Astrocyte of the cerebellum (primary cell): ENCODE data around the gene SUMF1.
A peak's percentile ranks its signal among the peaks of the same experiment; 100 is the strongest.

ENCODE experiments used
- DNase-seq: peaks from one replicate; pipeline ENCODE4 v3.0.0-alpha.2; 2011; ENCODE audit warnings: low read depth
- H3K4me3 ChIP-seq: 2 replicates; pipeline ENCODE4 v1.5.1; 2011; ENCODE audit warnings: mild to moderate bottlenecking, low read depth, low read length, moderate library complexity
- in situ Hi-C: cut with HindIII; loops from 2 replicates; pipeline ENCODE4 v1.10.0; 2017; ENCODE audit warnings: low sequenced_read_pairs
- TF ChIP-seq, protein P1 (sequence below): IDR thresholded peaks from 2 replicates; pipeline ENCODE4 v1.5.1; 2012; ENCODE audit warnings: low read length, low read depth, moderate library complexity, mild to moderate bottlenecking; ENCODE audit errors: missing control alignments

Gene SUMF1

DNA sequence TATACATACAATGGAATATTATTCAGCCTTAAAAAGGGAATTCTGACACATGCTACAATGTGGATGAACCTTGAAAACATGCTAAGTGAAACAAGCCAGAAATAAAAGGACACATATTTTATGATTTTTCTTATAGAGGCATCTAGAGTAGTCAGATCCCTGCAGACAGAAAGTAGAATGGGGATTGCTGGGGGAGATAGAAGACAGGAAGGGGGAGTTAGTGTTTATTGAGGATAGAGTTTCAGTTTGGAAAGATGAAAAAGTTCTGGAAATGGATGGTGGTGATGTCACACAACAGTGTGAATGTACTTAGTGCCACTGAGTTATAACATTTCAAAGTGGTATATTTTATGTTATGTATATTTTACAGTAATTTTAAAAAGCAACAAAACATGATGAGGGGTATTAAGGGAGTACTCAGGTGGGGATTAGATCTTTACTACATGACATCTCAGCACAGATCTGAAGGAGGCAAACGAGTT, 30.8 kb upstream of the SUMF1 start:
- in situ Hi-C loops, result no loop called here
- no peak for DNase-seq
- H3K4me3 ChIP-seq, result no peak overlapping the region
- TF ChIP-seq, protein P1, sequence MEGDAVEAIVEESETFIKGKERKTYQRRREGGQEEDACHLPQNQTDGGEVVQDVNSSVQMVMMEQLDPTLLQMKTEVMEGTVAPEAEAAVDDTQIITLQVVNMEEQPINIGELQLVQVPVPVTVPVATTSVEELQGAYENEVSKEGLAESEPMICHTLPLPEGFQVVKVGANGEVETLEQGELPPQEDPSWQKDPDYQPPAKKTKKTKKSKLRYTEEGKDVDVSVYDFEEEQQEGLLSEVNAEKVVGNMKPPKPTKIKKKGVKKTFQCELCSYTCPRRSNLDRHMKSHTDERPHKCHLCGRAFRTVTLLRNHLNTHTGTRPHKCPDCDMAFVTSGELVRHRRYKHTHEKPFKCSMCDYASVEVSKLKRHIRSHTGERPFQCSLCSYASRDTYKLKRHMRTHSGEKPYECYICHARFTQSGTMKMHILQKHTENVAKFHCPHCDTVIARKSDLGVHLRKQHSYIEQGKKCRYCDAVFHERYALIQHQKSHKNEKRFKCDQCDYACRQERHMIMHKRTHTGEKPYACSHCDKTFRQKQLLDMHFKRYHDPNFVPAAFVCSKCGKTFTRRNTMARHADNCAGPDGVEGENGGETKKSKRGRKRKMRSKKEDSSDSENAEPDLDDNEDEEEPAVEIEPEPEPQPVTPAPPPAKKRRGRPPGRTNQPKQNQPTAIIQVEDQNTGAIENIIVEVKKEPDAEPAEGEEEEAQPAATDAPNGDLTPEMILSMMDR, result no peak

GRCh38 chr3:4497005-4497692, 30.1 kb upstream of the SUMF1 start:
- no peak overlapping the region for H3K4me3 ChIP-seq
- TF ChIP-seq, protein P1, result no peak
- DNase-seq, result no peak
- in situ Hi-C loops, result no loop called here

- in situ Hi-C loops, result no loop called here
- TF ChIP-seq, protein P1, result no peak
- DNase-seq, result no peak
- H3K4me3 ChIP-seq, result no peak overlapping the region
Observed at GRCh38 chr3:4496087-4496452, 29.0 kb upstream of the SUMF1 start.

DNA sequence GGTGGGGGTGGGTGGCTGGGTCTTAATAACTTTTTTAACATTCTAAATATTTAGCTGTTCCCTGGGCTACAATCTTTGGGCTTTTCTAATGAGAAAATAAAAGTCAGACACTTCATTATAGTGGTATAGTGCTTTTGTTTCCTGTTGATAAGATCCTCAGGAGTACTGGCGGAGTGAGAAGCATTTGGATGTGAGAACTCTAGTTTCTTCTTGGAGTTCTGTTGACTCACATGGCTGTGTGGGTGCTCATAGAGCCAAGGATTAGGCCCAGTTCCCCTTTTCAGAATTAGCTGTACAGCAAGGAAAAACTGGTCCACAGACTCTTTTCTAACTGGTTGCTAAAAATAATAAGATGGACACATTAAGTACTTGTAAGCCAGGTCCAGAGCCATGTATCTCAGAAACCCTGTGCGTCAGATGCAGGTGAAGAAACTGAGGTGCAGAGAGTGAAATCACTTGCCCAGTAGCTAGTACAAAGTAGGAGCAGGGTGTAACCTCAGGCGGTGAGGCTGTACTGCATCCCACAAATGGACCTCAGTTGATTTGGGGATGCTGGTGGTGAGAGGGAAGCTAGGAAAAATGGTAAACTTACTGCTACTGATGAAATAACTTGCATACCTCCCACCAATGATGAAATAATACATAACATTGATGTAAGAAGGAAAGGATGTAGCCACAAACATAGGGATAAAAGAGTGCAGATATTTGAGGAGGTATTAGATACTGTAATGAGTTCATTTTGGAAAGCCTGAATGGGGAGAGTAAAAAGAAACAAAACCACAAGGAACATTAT, 28.4 kb upstream of the SUMF1 start:
- in situ Hi-C loops, result no loop called here
- DNase-seq, result no peak
- TF ChIP-seq, protein P1, result no peak
- no peak overlapping the region for H3K4me3 ChIP-seq

GRCh38 chr3:4494895-4495264, 27.8 kb upstream of the SUMF1 start:
- DNase-seq, result no peak
- H3K4me3 ChIP-seq, result no peak overlapping the region
- in situ Hi-C loops, result no loop called here
- TF ChIP-seq, protein P1, result no peak

DNA sequence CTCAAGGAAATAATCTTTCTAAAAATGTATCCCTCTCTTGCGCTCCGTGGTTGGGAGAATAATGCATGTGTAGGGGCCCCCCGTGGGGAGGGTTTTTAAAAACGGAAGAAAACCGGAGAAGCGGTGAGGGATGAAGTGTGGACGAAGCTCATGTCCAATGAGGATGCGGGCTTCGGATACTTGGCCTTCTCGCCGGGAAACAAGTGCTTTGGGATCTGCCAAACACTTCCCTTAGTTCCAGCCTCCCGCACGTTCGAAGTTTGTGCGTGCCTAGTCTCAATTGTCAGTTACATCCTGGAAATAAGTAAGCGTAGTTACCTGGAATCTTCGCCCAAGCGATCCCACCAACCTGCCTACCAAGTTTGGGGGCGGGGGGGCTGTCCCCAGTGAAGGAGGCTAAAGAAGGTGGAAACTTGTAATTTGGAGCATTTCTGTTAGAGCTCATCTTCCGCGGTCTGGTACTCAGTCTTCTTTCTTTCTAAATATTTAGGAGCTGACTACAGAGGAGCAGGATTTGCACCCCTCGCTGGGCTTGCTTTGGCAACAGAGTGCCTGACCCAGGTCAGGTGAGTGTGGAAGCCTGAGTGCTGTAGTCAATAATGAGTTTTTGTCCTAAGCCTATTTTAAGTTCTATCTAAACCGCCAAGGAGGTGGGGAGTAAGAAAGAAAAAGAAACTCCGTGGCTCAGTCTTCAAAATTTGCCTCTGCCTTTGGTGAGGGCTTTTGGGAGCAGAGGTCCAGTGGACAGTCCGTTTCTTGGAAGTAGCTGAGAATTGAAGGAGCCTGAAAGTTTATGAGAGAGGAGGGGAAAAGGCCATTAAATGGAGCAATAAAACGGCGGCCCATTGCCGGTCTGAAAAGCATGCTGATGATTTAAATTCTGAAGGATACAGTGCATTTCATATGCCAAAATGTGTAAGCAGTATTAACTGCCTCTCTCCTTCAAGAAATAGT, 27.1 kb upstream of the SUMF1 start:
- H3K4me3 ChIP-seq, result peak overlapping the region; percentile 61
- in situ Hi-C loops, result no loop called here
- DNase-seq, result no peak
- TF ChIP-seq, protein P1, result no peak
